ENCODE data around the gene TLE4. TPM values are rescaled to one million over a fixed set of nuclear protein-coding genes. Genes with fewer than 3 reads are reported as not detected.

TLE4 gene
- total and polyA plus RNA-seq, 2 of the 13 experiments (the other 11 are each of a cell fraction or from before 2014, with no cell fraction given), result 2.0 to 2.3 TPM

DNA sequence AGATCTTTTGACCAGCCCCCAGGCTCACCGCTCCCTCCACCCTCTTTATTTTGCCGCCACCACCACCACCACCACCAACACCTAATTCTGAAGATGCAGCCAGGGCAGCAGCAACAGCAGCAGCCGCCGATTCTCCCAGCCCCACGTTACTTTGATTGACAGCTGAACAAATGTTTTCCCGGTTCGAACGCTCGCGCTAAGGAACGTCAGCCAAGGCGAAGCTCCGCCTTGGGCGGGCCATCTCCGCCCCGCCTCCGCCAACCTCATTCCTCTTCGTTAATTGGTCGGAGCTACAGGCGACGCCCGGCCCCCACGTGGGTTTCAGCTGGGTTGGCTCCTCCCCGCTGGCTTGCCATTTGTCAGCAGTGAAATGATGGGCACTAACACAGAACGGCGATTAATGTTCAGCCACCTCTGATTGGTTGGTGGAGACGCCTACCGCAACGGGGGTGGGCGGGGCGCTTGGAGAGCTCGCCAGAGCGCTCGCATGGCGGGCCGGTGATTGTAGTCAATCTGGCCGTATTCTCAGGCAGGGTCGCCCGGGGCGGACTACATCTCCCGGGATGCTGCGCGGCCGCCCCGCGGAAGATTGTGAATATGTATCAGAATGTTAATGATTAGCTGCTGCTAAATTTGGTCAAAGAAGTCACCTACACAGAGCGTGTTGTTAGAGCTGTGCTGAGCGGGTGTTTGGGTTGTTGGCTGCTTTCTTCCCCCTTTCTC is at the start of gene TLE4 (continued):
- TF ChIP-seq, protein P1, sequence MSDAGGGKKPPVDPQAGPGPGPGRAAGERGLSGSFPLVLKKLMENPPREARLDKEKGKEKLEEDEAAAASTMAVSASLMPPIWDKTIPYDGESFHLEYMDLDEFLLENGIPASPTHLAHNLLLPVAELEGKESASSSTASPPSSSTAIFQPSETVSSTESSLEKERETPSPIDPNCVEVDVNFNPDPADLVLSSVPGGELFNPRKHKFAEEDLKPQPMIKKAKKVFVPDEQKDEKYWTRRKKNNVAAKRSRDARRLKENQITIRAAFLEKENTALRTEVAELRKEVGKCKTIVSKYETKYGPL (CRISPR knock-in tag; IDR thresholded peaks at IDR 0.05), result no peak
- TF ChIP-seq NFKB2 (CRISPR knock-in tag; IDR thresholded peaks at IDR 0.05; ENCODE audit: borderline replicate concordance), result 0 out of 2 replicates have a peak, but pooled peaks have one; percentile 29
- peak; percentile 77 for TF ChIP-seq SP5 (CRISPR knock-in tag; IDR thresholded peaks at IDR 0.05; ENCODE audit: borderline replicate concordance, low read depth)
- no peak for TF ChIP-seq SMC3 (IDR thresholded peaks at IDR 0.05; ENCODE audit: low read length)
- TF ChIP-seq GABPA (IDR thresholded peaks at IDR 0.05; ENCODE audit: low read depth, low read length), result no peak
- TF ChIP-seq GABPA (CRISPR knock-in tag; IDR thresholded peaks at IDR 0.05; ENCODE audit: low read depth), result peak; percentile 26; the same call in 1 of the 2 replicates
- peak; percentile 82; the same call in 1 of the 2 replicates for TF ChIP-seq GATA4 (IDR thresholded peaks at IDR 0.05; ENCODE audit: borderline replicate concordance, low read depth)
- no peak for TF ChIP-seq ZNF768 (CRISPR knock-in tag; IDR thresholded peaks at IDR 0.05)
- no peak for TF ChIP-seq KLF6 (CRISPR knock-in tag; IDR thresholded peaks at IDR 0.05)
- TF ChIP-seq, protein P2, sequence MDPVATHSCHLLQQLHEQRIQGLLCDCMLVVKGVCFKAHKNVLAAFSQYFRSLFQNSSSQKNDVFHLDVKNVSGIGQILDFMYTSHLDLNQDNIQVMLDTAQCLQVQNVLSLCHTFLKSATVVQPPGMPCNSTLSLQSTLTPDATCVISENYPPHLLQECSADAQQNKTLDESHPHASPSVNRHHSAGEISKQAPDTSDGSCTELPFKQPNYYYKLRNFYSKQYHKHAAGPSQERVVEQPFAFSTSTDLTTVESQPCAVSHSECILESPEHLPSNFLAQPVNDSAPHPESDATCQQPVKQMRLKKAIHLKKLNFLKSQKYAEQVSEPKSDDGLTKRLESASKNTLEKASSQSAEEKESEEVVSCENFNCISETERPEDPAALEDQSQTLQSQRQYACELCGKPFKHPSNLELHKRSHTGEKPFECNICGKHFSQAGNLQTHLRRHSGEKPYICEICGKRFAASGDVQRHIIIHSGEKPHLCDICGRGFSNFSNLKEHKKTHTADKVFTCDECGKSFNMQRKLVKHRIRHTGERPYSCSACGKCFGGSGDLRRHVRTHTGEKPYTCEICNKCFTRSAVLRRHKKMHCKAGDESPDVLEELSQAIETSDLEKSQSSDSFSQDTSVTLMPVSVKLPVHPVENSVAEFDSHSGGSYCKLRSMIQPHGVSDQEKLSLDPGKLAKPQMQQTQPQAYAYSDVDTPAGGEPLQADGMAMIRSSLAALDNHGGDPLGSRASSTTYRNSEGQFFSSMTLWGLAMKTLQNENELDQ (CRISPR knock-in tag; IDR thresholded peaks at IDR 0.05; ENCODE audit: borderline replicate concordance), result no peak
- no peak for TF ChIP-seq ZSCAN9 (CRISPR knock-in tag; IDR thresholded peaks at IDR 0.05; ENCODE audit: borderline replicate concordance)
- TF ChIP-seq ZBTB1 (CRISPR knock-in tag; IDR thresholded peaks at IDR 0.05; ENCODE audit: borderline replicate concordance), result no peak
- TF ChIP-seq ZNF790 (CRISPR knock-in tag; IDR thresholded peaks at IDR 0.05; ENCODE audit: borderline replicate concordance), result no peak
- no peak; the same call in 1 of the 2 replicates for TF ChIP-seq CBX2 (IDR thresholded peaks at IDR 0.05; ENCODE audit: low read depth, low read length)
- TF ChIP-seq CBX2 (CRISPR knock-in tag; IDR thresholded peaks at IDR 0.05; ENCODE audit: low read depth), result no peak
- TF ChIP-seq SCMH1 (CRISPR knock-in tag; IDR thresholded peaks at IDR 0.05; ENCODE audit: borderline replicate concordance), result no peak
- no peak for TF ChIP-seq ZSCAN29 (CRISPR knock-in tag; conservative IDR thresholded peaks at IDR 0.05)
- TF ChIP-seq JUND (CRISPR knock-in tag; IDR thresholded peaks at IDR 0.05), result no peak
- TF ChIP-seq, protein P3, sequence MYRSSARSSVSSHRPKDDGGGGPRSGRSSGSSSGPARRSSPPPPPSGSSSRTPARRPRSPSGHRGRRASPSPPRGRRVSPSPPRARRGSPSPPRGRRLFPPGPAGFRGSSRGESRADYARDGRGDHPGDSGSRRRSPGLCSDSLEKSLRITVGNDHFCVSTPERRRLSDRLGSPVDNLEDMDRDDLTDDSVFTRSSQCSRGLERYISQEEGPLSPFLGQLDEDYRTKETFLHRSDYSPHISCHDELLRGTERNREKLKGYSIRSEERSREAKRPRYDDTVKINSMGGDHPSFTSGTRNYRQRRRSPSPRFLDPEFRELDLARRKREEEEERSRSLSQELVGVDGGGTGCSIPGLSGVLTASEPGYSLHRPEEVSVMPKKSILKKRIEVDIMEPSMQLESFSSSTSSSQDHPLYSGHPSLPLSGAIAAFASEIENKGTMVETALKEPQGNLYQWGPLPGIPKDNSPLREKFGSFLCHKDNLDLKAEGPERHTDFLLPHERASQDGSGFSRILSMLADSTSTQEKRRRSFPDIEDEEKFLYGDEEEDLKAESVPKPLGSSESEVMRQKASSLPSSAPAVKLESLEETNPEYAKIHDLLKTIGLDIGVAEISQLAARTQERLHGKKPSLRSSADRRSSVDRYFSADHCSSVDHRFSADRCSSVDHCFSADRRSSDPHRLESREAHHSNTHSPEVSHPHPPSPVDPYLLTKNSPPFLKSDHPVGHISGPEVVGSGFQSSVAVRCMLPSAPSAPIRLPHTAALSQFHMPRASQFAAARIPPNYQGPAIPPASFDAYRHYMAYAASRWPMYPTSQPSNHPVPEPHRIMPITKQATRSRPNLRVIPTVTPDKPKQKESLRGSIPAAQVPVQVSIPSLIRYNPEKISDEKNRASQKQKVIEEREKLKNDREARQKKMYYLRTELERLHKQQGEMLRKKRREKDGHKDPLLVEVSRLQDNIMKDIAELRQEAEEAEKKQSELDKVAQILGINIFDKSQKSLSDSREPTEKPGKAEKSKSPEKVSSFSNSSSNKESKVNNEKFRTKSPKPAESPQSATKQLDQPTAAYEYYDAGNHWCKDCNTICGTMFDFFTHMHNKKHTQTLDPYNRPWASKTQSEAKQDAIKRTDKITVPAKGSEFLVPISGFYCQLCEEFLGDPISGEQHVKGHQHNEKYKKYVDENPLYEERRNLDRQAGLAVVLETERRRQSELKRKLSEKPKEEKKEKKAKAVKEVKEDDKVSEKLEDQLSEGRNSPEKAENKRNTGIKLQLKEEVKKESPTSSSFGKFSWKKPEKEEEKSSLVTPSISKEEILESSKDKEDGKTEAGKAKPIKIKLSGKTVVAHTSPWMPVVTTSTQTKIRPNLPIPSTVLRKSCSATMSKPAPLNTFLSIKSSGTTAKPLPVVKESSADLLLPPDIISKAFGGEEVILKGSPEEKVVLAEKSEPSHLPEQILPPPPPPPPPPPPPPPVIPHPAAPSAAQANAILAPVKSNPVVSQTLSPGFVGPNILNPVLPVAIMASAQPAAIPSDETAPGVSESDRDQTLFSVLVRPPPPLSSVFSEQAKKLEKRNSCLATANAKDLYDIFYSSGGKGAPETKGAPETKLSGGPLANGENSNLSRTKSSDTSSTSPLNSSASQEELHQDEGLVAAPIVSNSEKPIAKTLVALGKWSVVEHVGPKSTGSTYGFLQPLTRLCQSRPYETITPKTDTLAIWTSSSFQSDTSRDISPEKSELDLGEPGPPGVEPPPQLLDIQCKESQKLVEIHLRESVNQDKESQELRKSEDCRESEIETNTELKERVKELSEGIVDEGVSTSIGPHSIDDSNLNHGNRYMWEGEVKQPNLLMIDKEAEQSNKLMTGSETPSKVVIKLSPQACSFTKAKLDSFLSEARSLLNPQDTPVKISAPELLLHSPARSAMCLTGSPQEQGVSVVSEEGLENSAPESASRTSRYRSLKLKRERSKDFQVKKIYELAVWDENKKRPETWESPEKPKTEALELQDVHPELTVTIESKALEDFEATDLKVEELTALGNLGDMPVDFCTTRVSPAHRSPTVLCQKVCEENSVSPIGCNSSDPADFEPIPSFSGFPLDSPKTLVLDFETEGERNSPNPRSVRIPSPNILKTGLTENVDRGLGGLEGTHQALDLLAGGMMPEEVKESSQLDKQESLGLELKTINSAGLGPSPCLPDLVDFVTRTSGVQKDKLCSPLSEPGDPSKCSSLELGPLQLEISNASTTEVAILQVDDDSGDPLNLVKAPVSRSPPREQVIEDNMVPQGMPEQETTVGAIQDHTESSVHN (CRISPR knock-in tag; IDR thresholded peaks at IDR 0.05), result no peak
- no peak for TF ChIP-seq ISX (CRISPR knock-in tag; conservative IDR thresholded peaks at IDR 0.05)

All from HepG2 (cell line).